ENCODE data around the gene CALM3. TPM values are rescaled to one million over a fixed set of nuclear protein-coding genes. Genes with fewer than 3 reads are reported as not detected.
A peak's percentile ranks its signal among the peaks of the same experiment; 100 is the strongest.

Gene CALM3
- total RNA-seq, 1 donor from 2014 or later, result 335 TPM

GRCh38 chr19:46631481-46631880, 30.4 kb downstream of the CALM3 start:
- Mint-ChIP-seq H3K4me1 (ENCODE audit: unreplicated experiment) (peaks cover 22% of the 10 kb centered on the region), H3K27me3 (peaks cover 28% of the 10 kb centered on the region)

GRCh38 chr19:46633130-46633529, 32.0 kb downstream of the CALM3 start:
- Mint-ChIP-seq H3K36me3 (no peaks in the 10 kb centered on the region), H3K4me3 (peak overlapping the region; percentile 23), H3K27me3 (peaks cover 28% of the 10 kb centered on the region), H3K4me1 (ENCODE audit: unreplicated experiment) (peaks cover 22% of the 10 kb centered on the region), H3K27ac (no peak overlapping the region), H3K9me3 (no peaks in the 10 kb centered on the region)
- DNase-seq (ENCODE audit: extremely low spot score, unreplicated experiment), result no peak
- TF ChIP-seq CTCF (conservative IDR thresholded peaks at IDR 0.05), result no peak

More at GRCh38 chr19:46631481-46631880, 30.4 kb downstream of the CALM3 start:
- TF ChIP-seq CTCF (conservative IDR thresholded peaks at IDR 0.05), result no peak
- no peak for DNase-seq (ENCODE audit: extremely low spot score, unreplicated experiment)
- no peaks in the 10 kb centered on the region for H3K36me3 Mint-ChIP-seq
- H3K9me3 Mint-ChIP-seq, result no peaks in the 10 kb centered on the region
- peak overlapping the region; percentile 36 for H3K27ac Mint-ChIP-seq
- H3K4me3 Mint-ChIP-seq, result no peak overlapping the region

GRCh38 chr19:46634045-46634655, 33.0 kb downstream of the CALM3 start:
- peaks cover 22% of the 10 kb centered on the region for H3K4me1 Mint-ChIP-seq (ENCODE audit: unreplicated experiment)
- H3K4me3 Mint-ChIP-seq, result peak overlapping the region; percentile 78
- peak; percentile 89 for DNase-seq (ENCODE audit: extremely low spot score, unreplicated experiment)
- H3K27me3 Mint-ChIP-seq, result peaks cover 28% of the 10 kb centered on the region
- H3K9me3 Mint-ChIP-seq, result no peaks in the 10 kb centered on the region
- no peak for TF ChIP-seq CTCF (conservative IDR thresholded peaks at IDR 0.05)
- H3K27ac Mint-ChIP-seq, result no peak overlapping the region
- no peaks in the 10 kb centered on the region for H3K36me3 Mint-ChIP-seq

- no peaks in the 10 kb centered on the region for H3K36me3 Mint-ChIP-seq
- H3K27ac Mint-ChIP-seq, result no peak overlapping the region
- H3K27me3 Mint-ChIP-seq, result peaks cover 28% of the 10 kb centered on the region
- H3K4me1 Mint-ChIP-seq (ENCODE audit: unreplicated experiment), result peaks cover 22% of the 10 kb centered on the region
- peak overlapping the region; percentile 70 for H3K4me3 Mint-ChIP-seq
- DNase-seq (ENCODE audit: extremely low spot score, unreplicated experiment), result no peak
- no peak for TF ChIP-seq CTCF (conservative IDR thresholded peaks at IDR 0.05)
- no peaks in the 10 kb centered on the region for H3K9me3 Mint-ChIP-seq
These were observed 33.6 kb downstream of the CALM3 start for GRCh38 chr19:46634656-46635218.

- H3K27ac Mint-ChIP-seq, result no peak within 1 kb of the TSS
- DNase-seq (ENCODE audit: extremely low spot score, unreplicated experiment), result no peak
- TF ChIP-seq CTCF (conservative IDR thresholded peaks at IDR 0.05), result no peak
- peaks cover 38% of the 10 kb centered on the region for H3K27me3 Mint-ChIP-seq
- no peaks in the 10 kb centered on the region for H3K36me3 Mint-ChIP-seq
- peak within 1 kb of the TSS; percentile 70 for H3K4me3 Mint-ChIP-seq
- no peaks in the 10 kb centered on the region for H3K9me3 Mint-ChIP-seq
- peaks cover 23% of the 10 kb centered on the region for H3K4me1 Mint-ChIP-seq (ENCODE audit: unreplicated experiment)
These were observed 35.0 kb downstream of the CALM3 start, which contains the start of gene GNG8 for GRCh38 chr19:46635920-46636761. Gene GNG8 (minus strand): TSS chr19:46636202. CDS start chr19:46634682, 1,520 bp downstream.

All from type B pancreatic cell (in vitro differentiated cells).